GM21423 (cell line): ENCODE data around the gene ISYNA1.

Source experiments
- ATAC-seq: cut with Tn5 transposase; IDR thresholded peaks from one replicate; pipeline ENCODE4 v1.9.1; 2021; ENCODE audit warnings: mild to moderate bottlenecking, moderate library complexity; ENCODE audit not compliant: unreplicated experiment

ISYNA1 gene

GRCh38 chr19:18433015-18433691, 4.8 kb downstream of the ISYNA1 start:
- ATAC-seq: no peak

- ATAC-seq: no peak
These were observed 5.5 kb downstream of the ISYNA1 start for GRCh38 chr19:18432275-18433014.

GRCh38 chr19:18431351-18432197, 6.4 kb downstream of the ISYNA1 start:
- no peak for ATAC-seq

GRCh38 chr19:18430417-18431144, 7.4 kb downstream of the ISYNA1 start:
- no peak for ATAC-seq

- ATAC-seq: no peak
These were observed 8.1 kb downstream of the ISYNA1 start for GRCh38 chr19:18429717-18430416.

- peak; percentile 63 for ATAC-seq
These were observed 8.9 kb downstream of the ISYNA1 start for GRCh38 chr19:18428787-18429674.

- ATAC-seq: peak; percentile 2
These were observed 9.7 kb downstream of the ISYNA1 start for GRCh38 chr19:18428173-18428786.

GRCh38 chr19:18427743-18428113, 10.2 kb downstream of the ISYNA1 start:
- no peak for ATAC-seq

GRCh38 chr19:18427080-18427742, 10.7 kb downstream of the ISYNA1 start:
- no peak for ATAC-seq

- ATAC-seq: no peak
These were observed 11.5 kb downstream of the ISYNA1 start for GRCh38 chr19:18426416-18426767.

- ATAC-seq: no peak
These were observed 12.2 kb downstream of the ISYNA1 start for GRCh38 chr19:18425515-18426415.

- no peak for ATAC-seq
These were observed 12.9 kb downstream of the ISYNA1 start for GRCh38 chr19:18424890-18425514.

- no peak for ATAC-seq
These were observed 13.6 kb downstream of the ISYNA1 start for GRCh38 chr19:18424122-18424889.

- no peak for ATAC-seq
These were observed 14.5 kb downstream of the ISYNA1 start for GRCh38 chr19:18423258-18424020.

- ATAC-seq: no peak
These were observed 15.3 kb downstream of the ISYNA1 start for GRCh38 chr19:18422530-18423191.
